Measurements from ENCODE around the gene BAZ1B.

Gene BAZ1B

DNA sequence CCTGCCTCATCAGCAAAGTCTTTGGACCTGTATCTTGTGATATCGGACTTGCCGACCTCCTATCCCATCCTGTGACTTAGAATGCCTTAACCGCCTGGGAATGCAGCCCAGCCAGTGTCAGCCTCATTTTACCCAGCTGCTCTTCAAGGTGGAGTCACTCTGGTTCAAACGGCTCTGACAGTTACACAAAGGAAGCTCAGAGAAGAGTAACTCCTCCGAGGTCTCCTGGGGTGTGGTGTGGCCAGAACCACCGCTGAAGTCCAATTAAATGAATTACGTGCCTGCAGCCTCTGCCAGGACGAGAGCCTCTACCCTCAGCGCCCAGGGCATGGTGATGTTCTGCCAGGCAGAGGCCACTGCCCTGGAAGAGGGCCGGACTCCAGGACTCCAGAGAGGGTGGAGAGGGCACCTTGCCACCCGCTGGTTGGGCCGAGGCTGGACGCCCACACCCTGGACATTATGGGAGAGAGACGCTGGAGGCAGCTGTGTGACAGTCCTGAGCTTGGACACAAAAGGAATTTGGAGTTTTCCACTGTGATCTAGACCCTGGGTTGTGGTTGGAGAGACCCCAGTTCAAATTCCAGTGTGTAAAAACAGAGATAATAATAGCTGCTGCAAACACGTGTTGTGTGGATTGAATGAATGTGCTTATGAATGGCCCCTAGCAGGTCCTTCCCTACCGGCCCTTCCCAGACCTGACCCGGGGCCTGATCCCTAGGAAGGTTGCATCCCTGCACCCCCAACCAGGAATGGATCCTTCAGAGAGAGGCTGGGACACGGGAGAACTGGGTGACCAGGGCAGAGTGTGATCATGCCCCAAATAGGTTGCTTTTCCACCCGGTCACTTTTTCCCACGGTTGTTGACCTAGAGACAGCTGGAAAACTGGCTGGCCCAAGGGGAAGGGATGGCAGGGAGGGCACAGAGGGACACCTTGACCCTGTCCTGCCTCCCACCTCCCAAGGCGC, 126.3 kb downstream of the BAZ1B start:
- no peak overlapping the region for H3K27ac Mint-ChIP-seq
- no peak for DNase-seq (ENCODE audit: low spot score in 2 of 2)
- no peak overlapping the region for H3K4me3 Mint-ChIP-seq
- ATAC-seq (ENCODE audit: low read depth) = no peak
- no peaks in the 10 kb centered on the region for H3K36me3 Mint-ChIP-seq
- no peaks in the 10 kb centered on the region for H3K4me1 Mint-ChIP-seq
- H3K9me3 Mint-ChIP-seq = peaks cover 1% of the 10 kb centered on the region
- H3K27me3 Mint-ChIP-seq = peaks cover 7% of the 10 kb centered on the region

DNA sequence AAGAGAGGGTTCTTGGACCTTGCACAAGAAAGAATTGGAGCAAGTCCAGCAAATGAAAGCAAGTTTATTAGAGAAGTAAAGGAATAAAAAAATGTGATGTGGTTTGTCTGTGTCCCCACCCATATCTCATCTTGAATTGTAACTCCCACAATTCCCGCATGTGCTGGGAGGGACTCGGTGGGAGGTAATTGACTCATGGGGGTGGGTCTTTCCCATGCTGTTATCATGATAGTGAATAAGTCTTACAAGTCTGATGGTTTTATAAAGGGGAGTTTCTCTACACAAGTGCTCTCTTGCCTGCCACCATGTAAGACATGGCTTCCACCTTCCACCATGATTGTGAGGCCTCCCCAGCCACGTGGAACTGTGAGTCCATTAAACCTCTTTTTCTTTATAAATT, 127.7 kb downstream of the BAZ1B start:
- H3K27me3 Mint-ChIP-seq = peaks cover 6% of the 10 kb centered on the region
- H3K36me3 Mint-ChIP-seq = no peaks in the 10 kb centered on the region
- H3K4me3 Mint-ChIP-seq = no peak overlapping the region
- DNase-seq (ENCODE audit: low spot score in 2 of 2) (no peak), ATAC-seq (ENCODE audit: low read depth) (no peak)
- H3K27ac Mint-ChIP-seq = no peak overlapping the region
- peaks cover 7% of the 10 kb centered on the region for H3K9me3 Mint-ChIP-seq
- H3K4me1 Mint-ChIP-seq = no peaks in the 10 kb centered on the region

DNA sequence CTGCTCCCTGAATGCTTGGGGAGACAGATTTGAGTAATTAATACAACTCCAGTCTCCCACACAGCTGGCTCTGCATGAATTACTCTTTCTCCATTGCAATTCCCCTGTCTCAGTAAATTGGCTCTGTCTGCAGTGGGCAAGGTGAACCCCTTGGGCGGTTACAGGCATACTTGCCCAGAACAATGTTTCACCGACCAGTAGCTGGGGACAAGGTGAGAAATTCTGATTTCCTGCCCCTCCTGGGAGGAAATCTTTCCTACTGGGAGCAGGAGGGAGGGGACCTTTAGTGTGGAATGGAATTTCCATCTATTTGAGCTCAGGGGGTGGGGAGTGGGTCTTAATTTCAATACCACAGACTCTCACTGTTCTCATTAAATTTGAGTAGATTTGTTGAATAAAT, 130.7 kb downstream of the BAZ1B start:
- H3K27ac Mint-ChIP-seq = no peak overlapping the region
- no peak for DNase-seq (ENCODE audit: low spot score in 2 of 2)
- peaks cover 3% of the 10 kb centered on the region for H3K27me3 Mint-ChIP-seq
- peaks cover 6% of the 10 kb centered on the region for H3K36me3 Mint-ChIP-seq
- H3K4me1 Mint-ChIP-seq = no peaks in the 10 kb centered on the region
- no peak for ATAC-seq (ENCODE audit: low read depth)
- peaks cover 16% of the 10 kb centered on the region for H3K9me3 Mint-ChIP-seq
- H3K4me3 Mint-ChIP-seq = no peak overlapping the region

Measured in memory B cell (primary cell).